Fibroblast of the conjunctiva (primary cell): ENCODE results near the gene SLC17A8.
A peak's percentile ranks its signal among the peaks of the same experiment; 100 is the strongest.

Experiments
- DNase-seq: peaks from one replicate; pipeline ENCODE4 v3.0.0-alpha.2; 2010; ENCODE audit warnings: low read depth

SLC17A8 gene

GRCh38 chr12:100371146-100371545 is 14.3 kb downstream of the SLC17A8 start:
- no peak for DNase-seq

GRCh38 chr12:100372853-100373640 is 16.2 kb downstream of the SLC17A8 start:
- DNase-seq: no peak

GRCh38 chr12:100375038-100375735 is 18.3 kb downstream of the SLC17A8 start:
- DNase-seq: peak; percentile 18

- DNase-seq: no peak
Measured at GRCh38 chr12:100376161-100376560, 19.3 kb downstream of the SLC17A8 start.

GRCh38 chr12:100381379-100381778 is 24.5 kb downstream of the SLC17A8 start:
- no peak for DNase-seq

- DNase-seq: no peak
Measured at GRCh38 chr12:100382338-100382737, 25.5 kb downstream of the SLC17A8 start.

- DNase-seq: no peak
Measured at GRCh38 chr12:100383586-100384558, 27.0 kb downstream of the SLC17A8 start.

- DNase-seq: no peak
Measured at GRCh38 chr12:100384559-100384935, 27.7 kb downstream of the SLC17A8 start.

- DNase-seq: no peak
Measured at GRCh38 chr12:100388382-100388781, 31.5 kb downstream of the SLC17A8 start.

- no peak for DNase-seq
Measured at GRCh38 chr12:100391856-100392255, 35.0 kb downstream of the SLC17A8 start.

- no peak for DNase-seq
Measured at GRCh38 chr12:100393200-100393599, 36.3 kb downstream of the SLC17A8 start.

GRCh38 chr12:100395811-100396210 is 38.9 kb downstream of the SLC17A8 start:
- DNase-seq: no peak

GRCh38 chr12:100398307-100398706 is 41.4 kb downstream of the SLC17A8 start:
- no peak for DNase-seq

- no peak for DNase-seq
Measured at GRCh38 chr12:100399095-100399494, 42.2 kb downstream of the SLC17A8 start.

GRCh38 chr12:100401660-100402059 is 44.8 kb downstream of the SLC17A8 start:
- peak; percentile 4 for DNase-seq

- DNase-seq: no peak
Measured at GRCh38 chr12:100402763-100403162, 45.9 kb downstream of the SLC17A8 start.

- no peak for DNase-seq
Measured at GRCh38 chr12:100403446-100403845, 46.6 kb downstream of the SLC17A8 start.

GRCh38 chr12:100404769-100405407 is 48.0 kb downstream of the SLC17A8 start:
- DNase-seq: peak; percentile 27

- no peak for DNase-seq
Measured at GRCh38 chr12:100413001-100413400, 56.1 kb downstream of the SLC17A8 start.

- no peak for DNase-seq
Measured at GRCh38 chr12:100414739-100415138, 57.9 kb downstream of the SLC17A8 start.

GRCh38 chr12:100422646-100423045 is 65.8 kb downstream of the SLC17A8 start:
- DNase-seq: no peak

GRCh38 chr12:100426145-100426544 is 69.3 kb downstream of the SLC17A8 start:
- no peak for DNase-seq
